Measurements from ENCODE around the gene DPYSL4. TPM values are rescaled to one million over a fixed set of nuclear protein-coding genes. Genes with fewer than 3 reads are reported as not detected.

Gene DPYSL4
- total RNA-seq, 4 donors from 2014 or later, result 1.1 to 1.3 TPM; not detected in 2

DNA sequence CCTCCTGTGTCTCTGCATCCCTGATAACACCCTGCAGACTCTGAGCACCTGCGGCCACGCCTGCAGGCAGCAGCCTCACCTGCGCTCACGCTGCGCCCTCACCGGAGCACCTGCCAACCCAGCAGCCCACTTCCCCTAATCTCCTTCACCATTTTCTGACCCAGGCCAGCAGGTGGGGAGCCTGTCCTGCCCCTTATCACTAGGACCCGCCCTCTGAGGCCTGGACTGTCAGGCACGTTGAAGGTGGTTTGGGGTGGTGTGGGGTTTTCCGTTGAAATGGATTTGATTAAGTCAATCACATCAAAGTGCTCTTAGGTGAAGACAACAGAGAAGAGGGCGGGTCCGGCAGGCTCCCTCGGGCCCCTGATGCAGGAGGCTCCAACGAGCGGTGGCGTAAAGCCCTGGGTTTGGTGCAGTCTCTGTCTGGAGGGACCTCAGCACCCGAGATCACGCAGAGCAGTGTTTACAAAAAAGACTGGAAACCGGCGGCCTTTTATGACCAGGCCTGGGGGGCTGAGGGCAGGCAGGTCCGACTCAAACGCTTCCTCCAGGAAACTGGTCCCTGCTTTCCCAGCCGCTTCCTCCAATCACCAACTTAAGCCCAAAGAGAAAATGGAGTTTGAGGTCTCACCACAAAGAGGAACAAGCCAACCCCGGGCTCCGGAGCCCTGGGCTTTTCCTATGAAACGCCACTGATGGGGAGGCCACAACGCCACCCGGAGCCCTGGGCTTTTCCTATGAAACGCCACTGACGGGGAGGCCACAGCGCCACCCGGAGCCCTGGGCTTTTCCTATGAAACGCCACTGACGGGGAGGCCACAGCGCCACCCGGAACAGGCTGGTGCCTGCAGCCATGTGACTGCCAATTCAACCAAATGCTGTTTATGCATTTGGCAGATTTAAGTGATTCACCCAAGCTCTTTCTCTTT, 45.5 kb downstream of the DPYSL4 start:
- peak in 1 of 2 donors; percentile 29 for DNase-seq (ENCODE audit: low spot score in 2 of 2)
- no peak for TF ChIP-seq POLR2A (IDR thresholded peaks at IDR 0.05)
- TF ChIP-seq, protein P1, sequence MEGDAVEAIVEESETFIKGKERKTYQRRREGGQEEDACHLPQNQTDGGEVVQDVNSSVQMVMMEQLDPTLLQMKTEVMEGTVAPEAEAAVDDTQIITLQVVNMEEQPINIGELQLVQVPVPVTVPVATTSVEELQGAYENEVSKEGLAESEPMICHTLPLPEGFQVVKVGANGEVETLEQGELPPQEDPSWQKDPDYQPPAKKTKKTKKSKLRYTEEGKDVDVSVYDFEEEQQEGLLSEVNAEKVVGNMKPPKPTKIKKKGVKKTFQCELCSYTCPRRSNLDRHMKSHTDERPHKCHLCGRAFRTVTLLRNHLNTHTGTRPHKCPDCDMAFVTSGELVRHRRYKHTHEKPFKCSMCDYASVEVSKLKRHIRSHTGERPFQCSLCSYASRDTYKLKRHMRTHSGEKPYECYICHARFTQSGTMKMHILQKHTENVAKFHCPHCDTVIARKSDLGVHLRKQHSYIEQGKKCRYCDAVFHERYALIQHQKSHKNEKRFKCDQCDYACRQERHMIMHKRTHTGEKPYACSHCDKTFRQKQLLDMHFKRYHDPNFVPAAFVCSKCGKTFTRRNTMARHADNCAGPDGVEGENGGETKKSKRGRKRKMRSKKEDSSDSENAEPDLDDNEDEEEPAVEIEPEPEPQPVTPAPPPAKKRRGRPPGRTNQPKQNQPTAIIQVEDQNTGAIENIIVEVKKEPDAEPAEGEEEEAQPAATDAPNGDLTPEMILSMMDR (IDR thresholded peaks at IDR 0.05), result no peak
- no peak overlapping the region for H3K4me3 ChIP-seq (ENCODE audit: low read depth, poor library complexity, severe bottlenecking)
- WGBS, 2 donors, result 68 to 73% methylated on average over 35 of the region's 35 CpGs
- intact Hi-C loops (cut with DNase I; ENCODE audit: low total_unique reads), result no loop called here

DNA sequence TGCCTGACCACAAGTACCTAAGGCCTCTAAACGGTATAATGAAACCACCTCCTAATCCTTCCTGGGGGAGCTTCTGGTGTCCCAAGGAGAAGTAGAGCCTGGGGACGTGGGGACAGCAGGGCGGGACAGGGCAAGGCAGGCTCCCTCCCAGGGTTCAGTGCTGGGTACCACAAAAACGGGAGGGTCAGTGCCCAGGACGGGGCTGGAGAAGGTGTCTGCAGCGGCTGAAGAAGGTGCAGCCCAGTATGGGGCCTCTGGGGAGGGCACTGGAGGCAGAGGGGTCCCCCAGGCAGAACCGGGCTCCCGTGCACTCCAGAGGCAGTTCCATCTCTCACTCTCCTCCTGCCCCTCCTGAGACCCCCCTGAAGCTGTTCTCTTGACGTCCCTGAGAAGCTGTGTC, 46.2 kb downstream of the DPYSL4 start:
- no peak for TF ChIP-seq POLR2A (IDR thresholded peaks at IDR 0.05)
- TF ChIP-seq, protein P1 (IDR thresholded peaks at IDR 0.05), result no peak
- 68 to 72% methylated on average over 9 of the region's 9 CpGs for WGBS, 2 donors

DNA sequence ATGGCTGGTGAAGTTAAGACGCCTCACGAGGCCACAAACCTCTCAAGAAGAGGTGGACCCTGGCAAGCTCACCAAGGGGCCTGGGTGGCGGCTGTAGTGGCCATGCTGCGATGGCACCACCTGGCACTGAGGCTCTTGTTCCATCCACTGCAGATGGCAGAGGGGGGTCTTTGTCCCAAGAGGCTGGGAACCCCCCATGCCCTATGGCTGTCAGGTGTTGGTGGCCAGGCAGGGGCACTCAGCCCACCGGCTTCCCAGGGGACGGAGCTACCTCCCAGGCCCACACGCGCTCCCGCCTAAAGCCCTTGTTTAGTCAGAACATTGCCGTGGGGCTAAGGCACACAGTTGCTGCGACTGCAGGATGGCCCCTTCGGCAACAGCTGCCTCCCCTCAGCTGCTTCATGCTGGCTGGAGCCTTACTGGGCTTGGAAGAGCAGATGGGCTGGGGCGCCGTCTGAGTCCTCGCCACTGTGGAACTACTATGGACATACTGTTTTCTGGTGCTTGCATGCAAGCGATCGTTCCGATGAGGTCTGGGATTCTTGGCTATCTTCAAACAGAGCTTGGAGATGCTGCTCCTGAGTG, 46.8 kb downstream of the DPYSL4 start:
- no peak for DNase-seq (ENCODE audit: low spot score in 2 of 2)
- 91 to 92% methylated on average over 14 to 18 of the region's 18 CpGs for WGBS, 2 donors
- H3K4me3 ChIP-seq (ENCODE audit: low read depth, poor library complexity, severe bottlenecking), result no peak overlapping the region
- intact Hi-C loops (cut with DNase I; ENCODE audit: low total_unique reads), result no loop called here
- TF ChIP-seq POLR2A (IDR thresholded peaks at IDR 0.05), result no peak
- TF ChIP-seq, protein P1 (IDR thresholded peaks at IDR 0.05), result no peak

More for the DNA sequence above, 46.2 kb downstream of the DPYSL4 start:
- intact Hi-C loops (cut with DNase I; ENCODE audit: low total_unique reads), result no loop called here
- no peak overlapping the region for H3K4me3 ChIP-seq (ENCODE audit: low read depth, poor library complexity, severe bottlenecking)
- no peak for DNase-seq (ENCODE audit: low spot score in 2 of 2)

DNA sequence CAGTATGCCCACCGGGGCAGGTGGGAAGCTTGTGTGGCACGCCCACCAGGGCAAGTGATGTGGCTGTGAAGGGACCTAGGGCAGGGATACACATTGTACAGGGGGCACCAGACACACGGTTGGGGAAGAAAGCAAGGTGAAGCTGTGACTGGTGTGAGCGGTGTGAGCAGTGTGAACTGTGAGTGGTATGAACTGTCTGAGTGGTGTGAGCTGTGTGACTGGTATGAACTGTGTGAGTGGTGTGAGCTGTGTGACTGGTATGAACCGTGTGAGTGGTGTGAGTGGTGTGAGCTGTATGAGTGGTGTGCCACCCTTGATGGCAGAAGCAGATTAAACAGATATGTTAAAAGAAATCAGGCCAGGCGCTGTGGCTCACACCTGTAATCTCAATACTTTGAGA, 48.1 kb downstream of the DPYSL4 start:
- 94 to 95% methylated on average over 6 of the region's 6 CpGs for WGBS, 2 donors
- H3K4me3 ChIP-seq (ENCODE audit: low read depth, poor library complexity, severe bottlenecking), result no peak overlapping the region
- intact Hi-C loops (cut with DNase I; ENCODE audit: low total_unique reads), result no loop called here
- no peak for TF ChIP-seq POLR2A (IDR thresholded peaks at IDR 0.05)
- TF ChIP-seq, protein P1 (IDR thresholded peaks at IDR 0.05), result no peak
- DNase-seq (ENCODE audit: low spot score in 2 of 2), result no peak

DNA sequence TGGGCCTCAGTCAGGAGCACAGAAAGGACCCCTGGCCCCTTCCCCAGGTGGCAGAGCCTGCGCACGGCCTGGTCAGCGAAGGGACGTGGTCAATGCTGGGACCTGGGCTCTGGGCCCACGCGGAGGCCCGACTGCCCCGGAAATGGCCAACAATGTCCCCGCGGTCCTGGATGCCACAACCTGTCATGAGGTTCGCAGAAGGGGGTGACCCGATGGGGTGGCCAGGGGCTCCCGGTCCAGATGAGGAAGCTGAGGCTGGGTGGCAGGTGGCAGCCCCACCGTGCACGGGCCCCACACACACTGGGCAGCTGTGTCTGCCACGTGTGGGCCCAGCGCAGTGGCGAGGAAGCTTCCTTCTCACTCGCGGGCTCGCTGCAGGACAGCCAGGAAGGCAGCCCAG, 49.4 kb downstream of the DPYSL4 start:
- WGBS, 2 donors, result 93 to 94% methylated on average over 11 to 21 of the region's 21 CpGs
- TF ChIP-seq POLR2A (IDR thresholded peaks at IDR 0.05), result no peak
- TF ChIP-seq, protein P1 (IDR thresholded peaks at IDR 0.05), result no peak
- H3K4me3 ChIP-seq (ENCODE audit: low read depth, poor library complexity, severe bottlenecking), result no peak overlapping the region
- intact Hi-C loops (cut with DNase I; ENCODE audit: low total_unique reads), result no loop called here
- DNase-seq (ENCODE audit: low spot score in 2 of 2), result no peak

All from lower leg skin (tissue), 4 donors.